GM19463 (cell line): ENCODE results near the gene RIGI.
"Not testable (repeated sequence)": the region's sequence is repeated elsewhere in the genome, so short reads cannot be mapped to it uniquely, and the experiment has no call there.

Experiments used
- ATAC-seq: cut with Tn5 transposase; IDR thresholded peaks from one replicate; pipeline ENCODE4 v1.9.1; 2021; ENCODE audit warnings: mild to moderate bottlenecking, moderate library complexity; ENCODE audit not compliant: unreplicated experiment

The RIGI gene

DNA sequence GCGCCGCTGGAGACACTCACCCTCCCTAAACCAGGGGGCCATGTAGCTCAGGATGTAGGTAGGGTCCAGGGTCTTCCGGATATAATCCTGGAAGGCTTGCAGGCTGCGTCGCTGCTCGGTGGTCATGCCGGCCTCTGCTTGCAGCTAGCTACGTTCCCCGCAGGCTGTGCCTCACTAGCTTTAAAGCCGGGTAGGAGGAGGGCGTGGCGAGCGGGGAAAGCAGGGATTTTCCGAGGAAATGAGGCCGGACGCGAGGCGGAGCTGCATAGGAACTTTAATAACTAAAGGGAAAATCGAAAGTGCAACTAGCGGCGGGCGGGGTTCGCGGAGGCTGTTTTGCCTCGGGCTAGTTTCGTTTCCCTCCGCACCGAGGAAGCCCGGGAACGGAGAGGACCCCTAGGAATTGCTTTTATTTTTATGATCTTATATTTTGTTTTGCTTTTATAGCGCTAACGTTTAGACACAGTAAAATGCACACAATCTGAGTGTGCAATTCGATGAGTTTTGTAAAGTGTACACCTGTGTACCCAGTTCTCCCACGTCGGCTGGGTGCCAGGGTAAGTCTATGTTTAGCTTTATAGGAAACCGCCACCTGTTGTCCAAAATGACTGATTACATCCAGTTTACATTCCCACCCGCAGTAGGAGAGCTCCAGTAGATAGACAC, at the start of gene RIGI:
TSS of gene RIGI (minus strand) at position 156 of the 666 bp plus-strand sequence. CDS start at position 126, 30 bp downstream.
- ATAC-seq, result peak; percentile 68

DNA sequence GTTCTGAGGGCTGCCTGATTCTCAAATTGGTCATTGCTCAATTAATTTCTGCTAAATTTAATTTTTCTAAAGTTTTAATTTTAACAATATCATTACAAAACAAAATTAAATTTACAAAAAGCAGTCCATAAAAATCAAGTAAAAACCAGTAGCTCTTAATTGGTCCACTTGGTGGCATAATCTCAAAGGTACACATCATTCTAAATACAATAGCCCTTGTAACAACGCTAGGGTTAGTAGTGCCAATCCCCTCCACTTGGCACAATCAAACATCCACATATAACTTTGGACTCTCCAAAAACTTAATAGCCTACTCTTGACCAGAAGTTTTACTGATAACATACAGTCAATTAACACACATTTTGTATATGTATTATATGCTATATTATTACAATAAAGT, 48.9 kb upstream of the RIGI start:
- ATAC-seq, result no peak

DNA sequence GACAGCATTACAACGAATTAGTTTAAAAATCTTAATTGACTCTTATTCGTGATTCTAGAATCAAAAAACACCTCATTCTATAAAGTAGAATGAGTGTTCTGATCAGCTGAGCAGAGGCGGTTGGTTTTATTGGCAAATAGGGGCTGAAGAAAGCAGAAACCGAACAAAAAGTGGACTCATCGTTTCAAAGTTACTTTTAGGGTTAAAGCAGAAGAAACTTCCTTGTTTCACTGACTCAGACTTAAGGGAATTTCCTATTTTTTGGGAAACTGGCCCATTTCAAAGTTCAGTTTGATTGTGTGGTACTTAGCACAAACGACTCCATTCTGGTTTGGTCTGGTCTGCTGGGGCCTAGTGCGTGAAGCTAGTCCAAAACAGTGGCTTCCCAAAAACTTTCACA, 47.8 kb upstream of the RIGI start:
- no peak for ATAC-seq

DNA sequence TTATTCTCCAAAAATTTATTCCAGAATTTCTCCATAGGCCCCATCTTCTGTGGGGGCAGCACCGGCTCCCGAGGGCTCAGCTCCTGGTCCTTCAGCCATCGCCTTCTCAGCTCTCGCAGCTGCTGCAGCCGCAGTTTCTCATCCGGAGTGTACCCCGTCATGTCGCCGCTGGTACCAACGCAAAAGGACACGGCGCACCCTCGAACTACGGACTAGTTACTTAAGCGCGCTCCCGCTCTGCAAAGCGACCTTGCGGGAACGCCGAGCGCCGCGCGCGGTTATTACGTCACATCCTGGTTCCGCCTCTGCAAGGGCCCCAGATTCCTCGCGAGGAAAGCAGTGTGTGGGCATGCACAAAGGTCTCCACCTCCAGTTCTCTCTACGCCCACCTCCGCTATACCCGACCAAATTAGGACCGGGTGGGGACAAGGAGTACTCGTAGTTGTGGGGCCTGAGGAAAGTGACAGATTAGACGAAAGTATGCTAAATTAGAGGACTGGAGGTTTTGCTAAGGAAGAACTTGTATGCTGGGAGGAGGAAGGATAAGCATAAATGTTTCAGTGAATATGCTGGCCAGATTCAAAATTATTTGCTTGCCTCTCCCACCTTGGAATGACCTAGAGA, 47.0 kb upstream of the RIGI start, which contains the start of gene NDUFB6:
TSS of gene NDUFB6 (minus strand) at position 260 of the 624 bp plus-strand sequence. CDS start at position 161, 99 bp downstream.
- peak; percentile 81 for ATAC-seq

DNA sequence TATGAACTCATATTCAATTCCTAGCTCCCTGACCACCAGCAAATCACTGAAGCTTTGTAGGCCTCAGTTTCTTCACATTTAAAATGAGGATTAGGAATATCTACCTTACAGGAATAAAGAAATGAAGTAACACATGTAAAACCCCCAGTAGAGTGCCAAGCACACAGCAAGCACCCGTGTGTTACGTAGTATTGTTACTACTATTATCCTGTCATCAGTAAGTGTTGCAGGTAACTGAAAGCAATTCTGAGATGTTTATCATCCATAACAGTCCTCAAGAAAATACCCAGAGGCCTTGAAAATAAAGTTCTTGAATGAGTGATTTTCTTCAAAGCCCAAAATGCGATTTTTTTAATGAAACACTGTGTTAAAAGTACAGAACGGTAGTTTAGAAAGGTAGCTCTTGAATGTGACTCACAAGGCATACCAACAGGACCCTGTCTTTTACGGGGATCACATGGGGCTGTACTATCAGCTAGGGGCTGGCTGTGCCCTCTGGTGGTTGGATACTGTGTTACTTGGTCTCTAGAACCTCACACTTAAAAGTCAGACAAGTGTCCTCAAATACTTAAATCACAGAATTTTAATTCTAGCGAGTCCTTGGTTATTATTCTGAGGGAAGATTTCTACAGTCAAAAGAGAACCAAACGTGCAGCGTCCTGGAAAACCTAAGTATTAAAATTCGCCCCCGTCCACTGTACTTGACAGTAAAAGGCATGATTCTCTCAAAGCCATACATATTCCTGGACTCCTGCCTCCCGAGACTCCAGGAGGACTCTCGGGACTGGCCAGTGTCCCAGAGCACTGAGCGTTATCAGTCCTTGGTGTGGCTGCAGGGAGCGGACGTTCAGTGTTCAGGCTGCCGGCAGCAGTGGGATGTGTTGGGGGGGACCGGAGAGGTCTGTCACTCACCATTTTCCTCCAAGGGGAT, 46.2 kb upstream of the RIGI start:
- peak; percentile 83 for ATAC-seq

DNA sequence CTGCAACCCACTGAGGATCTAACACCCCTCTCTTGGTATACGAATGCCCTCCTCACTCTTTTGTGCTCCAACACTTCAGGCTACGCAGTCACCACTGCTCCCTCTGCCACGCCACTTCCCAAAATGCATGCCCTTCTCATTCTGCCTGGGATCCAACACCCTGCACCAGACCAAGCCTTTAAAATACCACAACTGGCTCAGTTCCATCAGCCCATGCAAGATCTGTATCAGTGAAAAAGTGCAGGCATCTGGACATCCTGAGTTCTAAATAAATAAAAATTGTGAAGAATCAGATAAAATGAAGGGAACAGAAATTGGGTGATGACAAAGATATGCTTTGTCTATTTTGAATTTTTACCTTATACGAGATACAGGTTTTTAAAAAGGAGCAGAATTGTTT, 44.3 kb upstream of the RIGI start:
- no peak for ATAC-seq

DNA sequence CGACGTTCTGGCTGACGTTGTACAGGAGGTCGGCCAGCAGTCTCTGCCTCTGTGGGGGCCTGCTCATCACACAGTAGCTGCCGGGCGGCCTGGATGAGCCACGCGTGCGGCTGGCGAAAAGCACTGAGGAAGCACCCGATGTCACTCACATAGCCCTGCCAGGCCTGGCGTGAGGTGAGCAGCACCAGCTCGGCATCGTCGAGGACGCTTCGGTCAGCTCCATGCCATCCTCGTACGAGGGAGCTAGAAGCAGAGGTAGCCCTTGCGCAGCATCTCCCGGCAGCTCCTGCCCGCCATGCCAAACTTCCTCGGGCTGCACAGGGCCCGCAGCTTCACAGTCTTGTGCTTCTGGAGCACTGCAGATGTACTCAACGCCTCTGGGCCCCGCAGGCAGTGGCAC, 40.8 kb upstream of the RIGI start:
- no peak for ATAC-seq

DNA sequence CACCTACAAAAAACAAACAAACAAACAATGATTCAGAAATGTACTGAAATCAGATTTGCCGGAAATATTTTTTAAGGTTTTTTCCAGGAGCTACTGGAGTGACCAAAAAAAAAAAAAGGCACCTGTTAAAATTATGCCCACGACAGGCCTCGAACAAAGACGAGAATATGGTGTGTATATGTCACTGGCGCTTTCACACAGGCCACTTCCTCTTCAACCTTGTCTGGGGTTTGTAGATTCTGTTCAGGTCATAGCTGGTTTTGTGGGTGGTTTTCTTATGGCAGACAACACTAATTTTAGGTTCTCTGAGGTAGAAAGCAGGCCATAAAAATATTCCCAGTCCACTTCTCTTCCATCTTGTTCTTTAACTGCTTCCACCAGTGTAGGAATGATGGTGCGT, 40.0 kb upstream of the RIGI start:
- ATAC-seq, result no peak

DNA sequence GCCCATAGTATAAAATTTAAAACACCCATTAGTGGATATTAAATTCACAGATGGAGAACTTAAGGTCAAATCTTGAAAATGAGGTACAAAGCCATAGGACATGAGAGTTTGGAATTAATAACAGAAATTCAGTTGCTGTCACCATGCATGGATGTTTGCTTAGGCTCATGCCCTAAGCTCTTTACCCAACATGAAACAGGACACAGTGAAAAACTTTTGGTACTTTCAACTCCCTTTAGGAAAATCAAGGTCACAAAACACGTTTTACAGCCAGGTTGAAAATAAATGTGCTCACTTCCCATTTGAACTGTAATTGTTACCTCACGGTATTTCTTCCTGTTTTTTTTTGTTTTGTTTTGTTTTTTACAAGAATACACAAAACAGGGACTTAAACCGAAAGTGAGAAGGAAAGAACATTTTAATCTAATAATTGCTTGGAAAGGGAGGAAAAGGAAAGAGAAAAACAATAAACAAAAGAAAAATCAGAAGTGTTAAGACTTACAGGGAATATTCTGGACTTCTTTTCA, 32.5 kb upstream of the RIGI start:
- ATAC-seq, result no peak

DNA sequence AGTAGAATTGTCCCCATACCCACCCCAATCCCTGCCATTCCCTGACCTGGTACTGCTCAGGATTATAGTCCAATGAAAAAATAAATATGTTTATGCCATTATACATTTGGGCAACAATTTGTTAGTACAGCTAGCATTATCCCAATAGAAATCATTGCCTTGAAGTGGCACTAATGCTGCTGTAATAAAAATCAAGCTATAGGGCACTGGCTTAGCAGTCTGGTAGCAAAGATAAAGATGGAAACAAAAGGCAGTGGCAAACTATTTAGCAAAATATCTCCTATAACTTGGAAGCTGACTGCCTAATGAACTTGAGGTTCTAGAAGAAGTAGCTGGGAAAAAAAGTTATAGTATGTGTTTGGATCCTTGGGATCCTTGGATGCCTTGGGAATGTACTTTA, 28.6 kb upstream of the RIGI start:
- no peak for ATAC-seq

DNA sequence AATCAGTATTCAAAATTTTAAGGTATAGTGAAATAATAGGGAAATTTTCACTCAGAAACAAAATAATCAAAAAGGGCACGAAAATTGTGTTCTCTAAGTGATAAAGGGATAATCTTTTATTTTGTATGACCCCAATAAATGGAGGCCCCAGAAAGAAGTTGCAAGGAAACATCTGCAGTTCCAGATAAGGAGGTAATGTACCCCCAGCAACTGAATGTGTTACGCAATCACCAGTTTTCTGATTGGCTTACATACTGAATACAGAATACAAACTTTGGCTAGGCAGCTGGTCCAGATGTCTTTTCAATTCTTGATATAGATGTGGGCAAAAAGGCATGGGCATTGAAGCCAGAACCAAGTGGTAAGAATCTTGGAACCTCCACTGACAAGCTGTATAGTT, 28.1 kb upstream of the RIGI start:
- ATAC-seq, result no peak

DNA sequence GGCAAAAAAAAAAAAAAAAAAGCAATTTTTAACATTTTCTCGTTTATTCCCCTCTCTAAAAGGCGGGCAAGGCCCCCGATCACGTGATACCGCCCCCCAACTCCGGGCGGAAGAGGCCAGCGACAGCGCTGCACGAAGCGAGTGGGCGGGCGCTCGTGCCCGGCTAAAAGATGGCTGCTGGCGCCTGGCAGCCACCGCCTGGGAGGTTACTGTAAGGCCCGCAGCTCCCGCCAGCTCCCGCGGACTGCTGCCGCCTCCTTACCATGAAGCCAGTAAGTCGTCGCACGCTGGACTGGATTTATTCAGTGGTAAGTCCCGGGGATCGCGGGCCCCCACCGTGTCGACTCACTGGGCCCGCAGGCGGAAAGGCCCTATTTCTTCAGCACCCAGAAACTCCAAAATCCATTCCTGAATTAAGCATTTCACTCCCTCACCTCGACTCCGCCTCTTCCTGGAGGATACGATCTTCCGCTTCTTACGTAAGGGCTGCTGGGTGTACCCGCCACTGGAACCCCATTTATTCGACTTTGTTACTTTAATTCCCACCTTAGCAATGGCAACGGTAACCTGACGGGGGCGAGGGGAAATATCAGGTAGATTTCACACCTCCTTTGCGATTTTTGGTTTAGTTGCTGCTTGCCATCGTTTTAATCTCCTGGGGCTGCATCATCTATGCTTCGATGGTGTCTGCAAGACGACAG, 26.3 kb upstream of the RIGI start, which contains the start of the genes SMIM27 and TOPORS:
TSS of gene SMIM27 (plus strand) at position 156 of the 701 bp plus-strand sequence. CDS start at position 264, 108 bp downstream.
TSS of gene TOPORS (minus strand) at position 415 of the 701 bp plus-strand sequence. CDS start at position 265, 150 bp downstream.
- peak; percentile 76 for ATAC-seq

DNA sequence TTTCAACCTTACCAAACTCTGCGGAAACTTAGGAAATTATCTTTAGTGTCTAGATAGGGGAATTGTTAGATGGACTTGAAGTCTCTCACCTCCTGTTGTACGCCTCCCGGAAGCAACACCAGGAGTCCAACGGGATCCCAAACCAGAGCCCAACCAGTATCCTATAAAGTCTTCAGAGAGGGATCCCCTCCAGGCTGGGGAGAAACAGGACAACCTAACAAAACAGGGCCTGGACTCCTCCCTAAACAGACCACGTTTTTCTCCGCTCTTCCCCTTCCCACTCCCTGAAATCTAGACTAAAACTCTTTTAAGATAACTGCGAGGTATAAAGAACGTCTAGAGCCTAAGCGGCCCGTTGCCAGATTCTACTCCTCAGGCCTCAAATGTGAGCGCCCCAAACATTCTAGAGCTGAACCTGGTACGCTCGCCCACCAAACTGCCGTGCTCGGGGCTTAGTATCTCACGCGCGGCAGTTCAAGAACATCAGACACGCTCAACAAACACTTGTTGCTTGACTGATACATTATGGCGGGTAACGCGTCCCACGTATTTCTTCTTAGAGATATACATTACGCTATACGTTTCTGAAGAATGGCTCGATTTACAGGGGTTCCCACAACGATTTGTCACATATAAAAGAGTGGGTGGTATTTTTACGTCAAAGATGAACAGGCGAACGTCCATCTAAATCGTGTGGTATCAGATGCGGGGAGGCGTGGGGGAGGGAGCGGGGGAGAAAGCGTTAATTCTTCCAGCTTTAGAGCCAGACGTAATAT, 25.5 kb upstream of the RIGI start:
- ATAC-seq, result peak; percentile 0

DNA sequence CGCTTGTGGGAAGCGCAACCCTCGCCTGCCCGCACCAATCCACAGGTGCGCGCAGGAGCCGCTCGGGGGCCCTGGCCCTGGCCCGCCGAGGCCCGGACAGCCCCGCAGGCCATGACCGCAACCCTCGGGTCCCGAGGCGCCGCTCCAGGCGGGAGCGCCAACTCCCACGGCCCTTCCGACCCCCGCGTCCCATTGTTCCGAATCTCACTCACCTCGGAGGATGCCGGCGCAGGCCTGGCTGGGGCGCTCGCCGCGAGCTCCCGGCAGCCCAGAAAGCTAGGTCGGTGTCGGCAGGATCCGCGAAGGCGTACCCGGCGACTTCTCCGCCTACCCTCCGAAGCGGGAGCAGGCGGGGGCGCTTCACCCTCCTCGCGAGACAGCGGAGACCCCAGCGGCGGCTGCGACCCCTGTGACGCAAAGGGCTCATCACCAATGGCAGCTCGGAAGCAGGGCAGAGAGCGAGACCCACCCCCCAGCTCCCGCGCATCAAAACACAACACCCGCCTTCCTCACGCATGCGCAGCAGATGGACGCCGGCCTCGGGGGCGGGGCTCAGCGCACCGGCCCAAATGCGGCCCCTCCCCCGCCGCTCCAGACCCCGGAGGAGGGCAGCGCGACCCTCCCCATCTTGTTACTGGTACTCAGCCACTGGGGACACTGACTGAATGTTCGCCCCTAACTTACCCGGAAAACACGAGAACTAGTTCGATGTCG, 24.7 kb upstream of the RIGI start:
- ATAC-seq, result peak; percentile 59

DNA sequence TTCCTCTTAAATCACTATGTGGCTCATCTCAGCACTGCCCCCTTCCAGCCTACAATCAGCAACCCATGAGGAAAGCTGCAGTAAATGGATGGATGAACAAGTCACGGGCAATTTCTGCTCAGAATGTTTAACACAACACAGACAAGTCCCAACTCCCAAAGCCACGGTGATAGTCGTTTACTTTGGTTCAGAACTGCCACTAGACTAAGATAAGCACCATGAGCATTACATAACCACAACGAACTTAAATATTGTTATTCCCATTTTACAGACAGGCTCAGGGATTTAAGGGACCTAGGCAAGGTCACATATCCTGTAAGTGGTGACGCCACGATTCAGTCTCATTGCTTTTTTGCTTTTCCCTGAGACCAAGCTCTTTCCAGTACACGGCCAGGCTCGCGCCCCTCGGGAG, 24.2 kb upstream of the RIGI start:
- ATAC-seq, result no peak

DNA sequence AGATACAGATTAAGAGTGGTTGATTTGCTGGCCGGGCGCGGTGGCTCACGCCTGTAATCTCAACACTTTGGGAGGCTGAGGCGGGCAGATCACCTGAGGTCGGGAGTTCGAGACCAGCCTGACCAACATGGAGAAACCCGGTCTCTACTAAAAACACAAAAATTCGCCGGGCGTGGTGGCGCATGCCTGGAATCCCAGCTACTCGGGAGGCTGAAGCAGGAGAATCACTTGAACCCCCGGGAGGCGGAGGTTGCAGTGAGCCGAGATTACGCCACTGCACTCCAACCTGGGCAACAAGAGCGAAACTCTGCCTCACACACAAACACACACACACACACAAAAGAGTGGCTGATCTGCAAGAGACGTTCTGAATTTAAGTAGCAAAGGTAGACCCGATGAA, 22.2 kb upstream of the RIGI start:
- ATAC-seq, result not testable (repeated sequence)

DNA sequence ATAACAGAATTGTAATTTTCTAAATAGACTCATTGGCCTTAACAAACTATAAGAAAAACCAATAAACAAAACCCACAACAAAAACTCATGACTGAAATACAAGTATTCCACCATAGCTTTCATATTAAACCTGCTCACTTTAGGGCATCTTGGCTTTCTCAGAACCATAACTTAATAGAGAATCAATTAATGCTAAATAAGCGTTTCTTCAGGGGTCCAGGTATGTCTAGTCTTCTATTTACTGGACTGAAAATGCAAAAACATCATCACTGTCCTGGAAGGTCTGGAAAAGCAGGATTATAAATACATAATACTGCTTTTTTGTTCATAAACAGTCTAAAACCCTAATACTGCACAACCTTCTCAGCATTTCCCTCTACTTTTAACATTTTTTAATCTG, 19.9 kb upstream of the RIGI start:
- ATAC-seq, result no peak

DNA sequence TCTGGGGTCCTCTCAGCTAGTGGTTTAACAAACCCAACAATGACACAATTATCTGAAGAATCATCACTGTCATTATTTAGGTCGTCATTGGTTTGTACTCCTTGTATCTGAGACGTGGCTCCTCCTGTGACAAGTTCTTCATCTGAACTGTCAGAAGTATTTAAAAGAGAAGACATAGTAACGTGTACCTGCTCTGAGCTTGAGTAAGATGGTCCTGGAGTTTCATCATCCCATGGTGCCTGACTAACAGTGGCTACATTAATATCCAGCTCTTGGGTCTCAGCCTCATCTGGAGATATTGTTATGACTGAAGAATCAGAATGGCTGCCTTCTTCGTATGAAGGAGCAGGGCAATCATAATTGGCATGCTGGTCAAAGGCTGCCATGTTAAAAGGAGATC, 17.1 kb upstream of the RIGI start:
- ATAC-seq, result no peak

DNA sequence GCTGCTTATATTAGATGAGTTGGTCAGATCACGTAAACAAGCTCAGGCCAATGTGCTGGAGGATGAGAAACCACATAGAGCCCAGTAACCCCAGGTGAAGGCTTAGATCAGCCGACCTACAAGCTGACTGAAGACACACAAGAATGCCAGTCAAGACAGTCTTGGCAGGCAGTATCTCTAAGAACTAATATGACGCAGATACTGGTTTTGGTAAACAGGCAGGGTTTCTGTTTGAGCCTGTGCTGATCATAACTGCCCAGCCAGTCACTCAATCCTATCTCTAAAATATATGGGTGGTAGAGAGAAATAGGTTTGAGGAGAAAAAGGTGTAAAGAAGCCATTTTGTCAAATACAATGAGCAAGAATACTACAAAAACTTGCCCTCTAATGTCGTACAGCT, 7.8 kb upstream of the RIGI start:
- no peak for ATAC-seq
